Activated B cell treated with CpG ODN at 0.5 μM for 24 hours (primary cell): ENCODE results near the gene TMEM131L. TPM values are rescaled to one million over a fixed set of nuclear protein-coding genes. Genes with fewer than 3 reads are reported as not detected.
"Not testable (repeated sequence)": the region's sequence is repeated elsewhere in the genome, so short reads cannot be mapped to it uniquely, and the experiment has no call there.

Source experiments
- ATAC-seq: fragments of 200-7000 bp; cut with Tn5 transposase; one replicate; pipeline ENCODE4 v1.10.0; 2021; ENCODE audit warnings: low read depth, mild to moderate bottlenecking, moderate library complexity
- CTCF ChIA-PET: fragments of 350-600 bp; sonication (Branson Sonifier 250); formaldehyde crosslinking; loops from one replicate; lab custom pipeline; 2021; ENCODE audit warnings: antibody characterized with exemption; lab: Charles Lee
- POLR2A ChIA-PET: fragments of 350-600 bp; sonication (Branson Sonifier 250); formaldehyde crosslinking; loops from one replicate; lab custom pipeline; 2021; ENCODE audit warnings: antibody characterized with exemption; lab: Charles Lee
- DNase-seq: peaks from one replicate; pipeline ENCODE4 v3.0.0; 2022
- H3K27ac Mint-ChIP-seq: one replicate; pipeline ENCODE4 v1.8.0; 2020; ENCODE audit warnings: mixed read lengths
- H3K27me3 Mint-ChIP-seq: one replicate; pipeline ENCODE4 v1.8.0; 2021; ENCODE audit warnings: mixed read lengths
- H3K36me3 Mint-ChIP-seq: one replicate; pipeline ENCODE4 v1.8.0; 2021; ENCODE audit warnings: low read depth, mixed read lengths
- H3K4me1 Mint-ChIP-seq: one replicate; pipeline ENCODE4 v1.8.0; 2021; ENCODE audit warnings: mixed read lengths
- H3K4me3 Mint-ChIP-seq: one replicate; pipeline ENCODE4 v1.8.0; 2020; ENCODE audit warnings: mild to moderate bottlenecking, mixed read lengths
- H3K9me3 Mint-ChIP-seq: one replicate; pipeline ENCODE4 v1.8.0; 2020; ENCODE audit warnings: mixed read lengths
- intact Hi-C: fragments of 100-400 bp; cut with micrococcal nuclease; formaldehyde crosslinking; loops from one replicate; pipeline ENCODE4 v1.15.1; 2024
- total RNA-seq: library from RNA; stranded (reverse); gene quantifications from 2 replicates; pipeline ENCODE4 v1.2.3, GENCODE V29; 2022
- TF ChIP-seq, protein P1 (sequence below): fragments of 200-600 bp; IDR thresholded peaks from one replicate; pipeline ENCODE4 v1.8.0; 2022; ENCODE audit warnings: antibody characterized with exemption, mild to moderate bottlenecking

Gene TMEM131L, protein sequence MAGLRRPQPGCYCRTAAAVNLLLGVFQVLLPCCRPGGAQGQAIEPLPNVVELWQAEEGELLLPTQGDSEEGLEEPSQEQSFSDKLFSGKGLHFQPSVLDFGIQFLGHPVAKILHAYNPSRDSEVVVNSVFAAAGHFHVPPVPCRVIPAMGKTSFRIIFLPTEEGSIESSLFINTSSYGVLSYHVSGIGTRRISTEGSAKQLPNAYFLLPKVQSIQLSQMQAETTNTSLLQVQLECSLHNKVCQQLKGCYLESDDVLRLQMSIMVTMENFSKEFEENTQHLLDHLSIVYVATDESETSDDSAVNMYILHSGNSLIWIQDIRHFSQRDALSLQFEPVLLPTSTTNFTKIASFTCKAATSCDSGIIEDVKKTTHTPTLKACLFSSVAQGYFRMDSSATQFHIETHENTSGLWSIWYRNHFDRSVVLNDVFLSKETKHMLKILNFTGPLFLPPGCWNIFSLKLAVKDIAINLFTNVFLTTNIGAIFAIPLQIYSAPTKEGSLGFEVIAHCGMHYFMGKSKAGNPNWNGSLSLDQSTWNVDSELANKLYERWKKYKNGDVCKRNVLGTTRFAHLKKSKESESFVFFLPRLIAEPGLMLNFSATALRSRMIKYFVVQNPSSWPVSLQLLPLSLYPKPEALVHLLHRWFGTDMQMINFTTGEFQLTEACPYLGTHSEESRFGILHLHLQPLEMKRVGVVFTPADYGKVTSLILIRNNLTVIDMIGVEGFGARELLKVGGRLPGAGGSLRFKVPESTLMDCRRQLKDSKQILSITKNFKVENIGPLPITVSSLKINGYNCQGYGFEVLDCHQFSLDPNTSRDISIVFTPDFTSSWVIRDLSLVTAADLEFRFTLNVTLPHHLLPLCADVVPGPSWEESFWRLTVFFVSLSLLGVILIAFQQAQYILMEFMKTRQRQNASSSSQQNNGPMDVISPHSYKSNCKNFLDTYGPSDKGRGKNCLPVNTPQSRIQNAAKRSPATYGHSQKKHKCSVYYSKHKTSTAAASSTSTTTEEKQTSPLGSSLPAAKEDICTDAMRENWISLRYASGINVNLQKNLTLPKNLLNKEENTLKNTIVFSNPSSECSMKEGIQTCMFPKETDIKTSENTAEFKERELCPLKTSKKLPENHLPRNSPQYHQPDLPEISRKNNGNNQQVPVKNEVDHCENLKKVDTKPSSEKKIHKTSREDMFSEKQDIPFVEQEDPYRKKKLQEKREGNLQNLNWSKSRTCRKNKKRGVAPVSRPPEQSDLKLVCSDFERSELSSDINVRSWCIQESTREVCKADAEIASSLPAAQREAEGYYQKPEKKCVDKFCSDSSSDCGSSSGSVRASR (N-terminal part only)
- total RNA-seq = 170 and 193 TPM in 2 replicates

DNA sequence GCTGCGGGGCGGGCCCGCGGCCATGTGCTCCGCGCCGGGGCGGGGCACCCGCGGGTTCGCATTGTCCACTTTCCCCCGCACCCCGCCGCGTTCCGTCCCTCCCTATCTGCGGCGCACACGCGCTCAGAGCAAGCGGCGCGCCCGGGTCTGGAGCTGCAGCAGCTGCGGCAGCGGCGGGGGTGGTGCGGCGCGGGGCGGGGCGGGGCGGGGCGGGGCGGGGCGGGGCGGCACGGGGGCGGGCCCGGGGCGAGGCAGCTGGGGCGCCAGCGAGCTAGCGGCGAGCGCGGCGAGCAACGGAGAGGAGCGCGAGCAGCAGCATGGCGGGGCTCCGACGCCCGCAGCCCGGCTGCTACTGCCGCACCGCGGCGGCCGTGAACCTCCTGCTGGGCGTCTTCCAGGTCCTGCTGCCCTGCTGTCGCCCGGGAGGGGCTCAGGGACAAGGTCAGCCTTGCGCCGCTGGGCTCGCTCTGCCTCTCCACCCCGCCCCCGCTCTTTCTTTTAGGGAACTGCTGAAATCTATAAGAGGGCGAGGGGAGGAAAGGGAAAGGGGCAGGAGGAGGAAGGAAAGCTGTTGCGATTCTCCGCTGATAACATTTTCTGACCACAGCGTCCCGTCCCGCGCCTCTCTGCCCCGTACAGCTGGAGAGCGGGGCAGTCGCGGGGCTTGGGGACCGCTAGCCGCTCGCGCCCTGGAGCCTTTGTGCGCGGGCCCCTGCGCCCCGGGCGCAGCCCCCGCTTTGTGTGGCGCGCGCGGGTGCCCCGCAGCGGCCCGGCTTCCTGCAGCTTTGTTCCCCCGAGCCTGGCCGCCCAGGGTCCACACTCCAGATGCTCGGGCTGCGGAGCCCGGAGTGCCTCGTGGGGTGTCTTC, at the start of gene TMEM131L:
Gene TMEM131L, plus strand, starts transcription at position 280 of the 868 bp plus-strand sequence. Its CDS starts 38 bp downstream, at position 318.
- intact Hi-C loops = loop anchor here (1.0 to 2.0 kb wide), 3 partner anchors 108 to 314 kb away; no protein-coding TSS in a partner anchor
- POLR2A ChIA-PET = interaction anchor here (0.9 to 6.0 kb wide), 36 partner anchors 8 to 803 kb away, joined by 3 to 103 read pairs (median 6); no protein-coding TSS in a partner anchor

DNA sequence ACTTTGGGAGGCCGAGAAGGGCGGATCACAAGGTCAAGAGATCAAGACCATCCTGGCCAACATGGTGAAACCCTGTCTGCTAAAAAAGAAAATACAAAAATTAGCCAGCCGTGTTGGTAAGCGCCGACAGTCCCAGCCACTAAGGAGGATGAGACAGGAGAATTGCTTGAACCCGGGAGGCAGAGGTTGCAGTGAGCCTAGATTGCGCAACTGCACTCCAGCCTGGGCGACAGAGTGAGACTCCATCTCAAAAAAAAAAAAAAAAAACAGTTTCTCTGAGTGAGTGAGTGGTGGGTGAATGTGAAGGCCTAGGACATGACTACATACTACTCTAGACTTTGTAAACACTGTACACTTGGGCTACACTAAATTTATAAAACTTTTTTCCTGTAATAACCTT, 49.7 kb upstream of the TMEM131L start:
- H3K4me3 Mint-ChIP-seq, DNase-seq, H3K36me3 Mint-ChIP-seq, H3K27ac Mint-ChIP-seq, H3K27me3 Mint-ChIP-seq, intact Hi-C loops, ATAC-seq, CTCF ChIA-PET, H3K9me3 Mint-ChIP-seq: not testable (repeated sequence)
- POLR2A ChIA-PET = interaction anchor here (0.6 kb wide), 1 partner anchor 67 kb away, joined by 3 read pairs; no protein-coding TSS in a partner anchor
- peaks cover 20% of the 10 kb centered on the region for H3K4me1 Mint-ChIP-seq

More for the DNA sequence above, at the start of gene TMEM131L:
- Mint-ChIP-seq H3K36me3 (peaks cover 43% of the 10 kb centered on the region), H3K9me3 (no peaks in the 10 kb centered on the region), H3K4me1 (peaks cover 55% of the 10 kb centered on the region), H3K27me3 (no peaks in the 10 kb centered on the region), H3K27ac (peak within 1 kb of the TSS; percentile 98), H3K4me3 (peak within 1 kb of the TSS; percentile 97)
- CTCF ChIA-PET = interaction anchor here (0.9 to 4.3 kb wide), 17 partner anchors 9 to 123 kb away, joined by 3 to 30 read pairs (median 4); no protein-coding TSS in a partner anchor
- TF ChIP-seq, protein P1, sequence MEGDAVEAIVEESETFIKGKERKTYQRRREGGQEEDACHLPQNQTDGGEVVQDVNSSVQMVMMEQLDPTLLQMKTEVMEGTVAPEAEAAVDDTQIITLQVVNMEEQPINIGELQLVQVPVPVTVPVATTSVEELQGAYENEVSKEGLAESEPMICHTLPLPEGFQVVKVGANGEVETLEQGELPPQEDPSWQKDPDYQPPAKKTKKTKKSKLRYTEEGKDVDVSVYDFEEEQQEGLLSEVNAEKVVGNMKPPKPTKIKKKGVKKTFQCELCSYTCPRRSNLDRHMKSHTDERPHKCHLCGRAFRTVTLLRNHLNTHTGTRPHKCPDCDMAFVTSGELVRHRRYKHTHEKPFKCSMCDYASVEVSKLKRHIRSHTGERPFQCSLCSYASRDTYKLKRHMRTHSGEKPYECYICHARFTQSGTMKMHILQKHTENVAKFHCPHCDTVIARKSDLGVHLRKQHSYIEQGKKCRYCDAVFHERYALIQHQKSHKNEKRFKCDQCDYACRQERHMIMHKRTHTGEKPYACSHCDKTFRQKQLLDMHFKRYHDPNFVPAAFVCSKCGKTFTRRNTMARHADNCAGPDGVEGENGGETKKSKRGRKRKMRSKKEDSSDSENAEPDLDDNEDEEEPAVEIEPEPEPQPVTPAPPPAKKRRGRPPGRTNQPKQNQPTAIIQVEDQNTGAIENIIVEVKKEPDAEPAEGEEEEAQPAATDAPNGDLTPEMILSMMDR = no peak
- ATAC-seq (peak; percentile 47), DNase-seq (peak; percentile 67)

DNA sequence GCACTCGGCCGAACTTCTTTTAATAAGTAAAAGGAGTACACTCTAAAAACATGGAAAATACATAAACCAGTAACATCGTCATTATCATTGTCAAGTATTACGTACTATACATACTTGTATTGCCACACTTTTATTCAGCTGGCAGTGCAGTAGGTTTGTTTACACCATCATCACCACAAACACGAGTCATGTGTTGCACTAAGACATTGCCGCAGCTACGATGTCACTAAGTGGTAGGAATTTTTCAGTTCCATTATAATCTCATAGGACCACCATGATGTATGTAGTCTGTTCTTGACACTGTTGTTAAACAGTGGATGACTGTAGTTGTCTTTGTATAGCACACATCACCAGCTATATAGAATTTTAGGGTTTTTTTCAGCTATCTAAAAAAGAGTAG, 48.0 kb upstream of the TMEM131L start:
- Mint-ChIP-seq H3K36me3 (no peaks in the 10 kb centered on the region), H3K27ac (no peak overlapping the region), H3K4me3 (no peak overlapping the region), H3K4me1 (peaks cover 20% of the 10 kb centered on the region), H3K9me3 (no peaks in the 10 kb centered on the region), H3K27me3 (no peaks in the 10 kb centered on the region)
- ATAC-seq = no peak
- intact Hi-C loops = no loop called here
- TF ChIP-seq, protein P1 = no peak
- ChIA-PET CTCF (interaction anchor here (1.0 to 1.2 kb wide), 2 partner anchors 9 to 74 kb away, joined by 3 read pairs; no protein-coding TSS in a partner anchor), POLR2A (interaction anchor here (0.9 kb wide), 1 partner anchor 96 kb away, joined by 3 read pairs; no protein-coding TSS in a partner anchor)
- DNase-seq = no peak

- ChIA-PET CTCF (interaction anchor here (1.0 to 1.2 kb wide), 2 partner anchors 8 to 75 kb away, joined by 3 read pairs; no protein-coding TSS in a partner anchor), POLR2A (interaction anchor here (0.9 to 1.3 kb wide), 2 partner anchors 14 to 95 kb away, joined by 3 to 5 read pairs; no protein-coding TSS in a partner anchor)
- H3K9me3 Mint-ChIP-seq = no peaks in the 10 kb centered on the region
- no peak overlapping the region for H3K4me3 Mint-ChIP-seq
- H3K36me3 Mint-ChIP-seq = no peaks in the 10 kb centered on the region
- ATAC-seq (no peak), DNase-seq (no peak)
- TF ChIP-seq, protein P1 = no peak
- H3K4me1 Mint-ChIP-seq = peaks cover 20% of the 10 kb centered on the region
- intact Hi-C loops = no loop called here
- no peak overlapping the region for H3K27ac Mint-ChIP-seq
- no peaks in the 10 kb centered on the region for H3K27me3 Mint-ChIP-seq
These were observed 47.6 kb upstream of the TMEM131L start for GRCh38 chr4:153418558-153418957.
